Mononuclear cell (primary cell): ENCODE data around the gene ARHGEF6. TPM values are rescaled to one million over a fixed set of nuclear protein-coding genes. Genes with fewer than 3 reads are reported as not detected.
"Not testable (repeated sequence)": the region's sequence is repeated elsewhere in the genome, so short reads cannot be mapped to it uniquely, and the experiment has no call there.

Experiments used
- H3K27me3 ChIP-seq: 2 replicates; pipeline ENCODE4 v1.6.0; 2011; ENCODE audit warnings: low read length, control low read depth; ENCODE audit not compliant: insufficient read depth
- H3K4me1 ChIP-seq: 2 replicates; pipeline ENCODE4 v1.5.1; 2011; ENCODE audit warnings: mild to moderate bottlenecking, low read length, control low read depth; ENCODE audit not compliant: insufficient read depth
- H3K4me3 ChIP-seq: 2 replicates; pipeline ENCODE4 v1.5.1; 2011; ENCODE audit warnings: mild to moderate bottlenecking, low read length, moderate library complexity
- H3K9me3 ChIP-seq: 2 replicates; pipeline ENCODE4 v1.5.1; 2011; ENCODE audit warnings: low read depth, mild to moderate bottlenecking, control low read depth, low read length
- total RNA-seq: library from RNA; depleted of rRNA; stranded (reverse); fragments of >200 nt; gene quantifications from one replicate; pipeline ENCODE4 v1.2.3, GENCODE V29; 2012

Gene ARHGEF6
- total RNA-seq, 1 donor = 63.8 TPM

GRCh38 chrX:136797787-136798186 lies 17.1 kb upstream of the ARHGEF6 start:
- H3K4me1 ChIP-seq = peaks cover 7% of the 10 kb centered on the region
- H3K27me3 ChIP-seq = no peaks in the 10 kb centered on the region
- H3K4me3 ChIP-seq = no peak overlapping the region
- H3K9me3 ChIP-seq = no peaks in the 10 kb centered on the region

DNA sequence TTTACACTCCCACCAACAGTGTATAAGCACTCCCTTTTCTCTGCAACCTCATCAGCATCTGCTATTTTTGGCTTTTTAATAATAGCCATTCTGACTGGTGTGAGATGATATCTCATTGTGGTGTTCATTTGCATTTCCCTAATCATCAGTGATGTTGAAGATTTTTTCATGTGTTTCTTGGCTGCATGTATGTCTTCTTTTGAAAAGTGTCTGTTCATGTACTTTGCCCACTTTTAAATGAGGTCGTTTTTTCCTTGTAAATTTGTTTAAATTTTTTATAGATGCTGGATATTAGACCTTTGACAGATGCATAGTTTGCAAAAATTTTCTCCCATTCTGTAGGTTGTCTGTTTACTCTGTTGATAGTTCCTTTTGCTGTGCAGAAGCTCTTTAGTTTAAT lies 14.4 kb upstream of the ARHGEF6 start:
- not testable (repeated sequence) for H3K9me3 ChIP-seq, H3K27me3 ChIP-seq, H3K4me3 ChIP-seq, H3K4me1 ChIP-seq

- H3K4me1 ChIP-seq, H3K4me3 ChIP-seq, H3K27me3 ChIP-seq, H3K9me3 ChIP-seq: not testable (repeated sequence)
These were observed 13.9 kb upstream of the ARHGEF6 start for GRCh38 chrX:136794660-136795059.

- Histone ChIP-seq H3K4me3 (no peak overlapping the region), H3K4me1 (peaks cover 7% of the 10 kb centered on the region)
These were observed 13.3 kb upstream of the ARHGEF6 start for GRCh38 chrX:136794080-136794479.

GRCh38 chrX:136789856-136790255 lies 9.1 kb upstream of the ARHGEF6 start:
- Histone ChIP-seq H3K27me3 (no peaks in the 10 kb centered on the region), H3K4me1 (no peaks in the 10 kb centered on the region), H3K9me3 (no peaks in the 10 kb centered on the region), H3K4me3 (no peak overlapping the region)

More at GRCh38 chrX:136794080-136794479, 13.3 kb upstream of the ARHGEF6 start:
- H3K9me3 ChIP-seq = no peaks in the 10 kb centered on the region
- no peaks in the 10 kb centered on the region for H3K27me3 ChIP-seq

GRCh38 chrX:136784231-136784630 lies 3.5 kb upstream of the ARHGEF6 start:
- Histone ChIP-seq H3K27me3 (no peaks in the 10 kb centered on the region), H3K4me1 (peaks cover 23% of the 10 kb centered on the region), H3K4me3 (no peak overlapping the region), H3K9me3 (no peaks in the 10 kb centered on the region)

- Histone ChIP-seq H3K4me1 (peaks cover 34% of the 10 kb centered on the region), H3K4me3 (no peak overlapping the region), H3K9me3 (no peaks in the 10 kb centered on the region), H3K27me3 (no peaks in the 10 kb centered on the region)
These were observed 2.4 kb upstream of the ARHGEF6 start for GRCh38 chrX:136783159-136783558.

GRCh38 chrX:136781180-136781797 lies 557 bp upstream of the ARHGEF6 start:
- Histone ChIP-seq H3K27me3 (no peaks in the 10 kb centered on the region), H3K4me1 (peaks cover 46% of the 10 kb centered on the region), H3K4me3 (peak overlapping the region; percentile 74), H3K9me3 (no peaks in the 10 kb centered on the region)

DNA sequence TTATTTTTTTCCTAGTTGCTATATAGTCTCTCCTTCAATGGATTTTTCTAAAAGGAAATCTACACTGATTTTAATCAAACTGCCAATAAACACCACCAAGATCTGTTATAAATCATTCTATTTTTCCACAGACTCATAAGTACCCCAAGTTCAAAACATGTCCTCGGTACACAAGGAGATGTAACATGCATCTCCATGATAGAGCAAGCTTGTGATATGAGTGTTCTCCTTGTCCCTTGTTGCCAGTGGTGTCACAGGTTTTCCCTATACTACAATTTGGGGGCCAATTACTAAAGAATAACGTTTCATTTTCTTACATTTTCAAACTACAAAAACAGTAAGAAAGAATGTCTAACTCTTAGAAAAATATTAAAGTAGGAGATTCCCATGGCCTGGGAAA lies 491 bp downstream of the ARHGEF6 start:
- H3K4me1 ChIP-seq = peaks cover 46% of the 10 kb centered on the region
- no peaks in the 10 kb centered on the region for H3K9me3 ChIP-seq
- no peaks in the 10 kb centered on the region for H3K27me3 ChIP-seq
- peak overlapping the region; percentile 74 for H3K4me3 ChIP-seq

DNA sequence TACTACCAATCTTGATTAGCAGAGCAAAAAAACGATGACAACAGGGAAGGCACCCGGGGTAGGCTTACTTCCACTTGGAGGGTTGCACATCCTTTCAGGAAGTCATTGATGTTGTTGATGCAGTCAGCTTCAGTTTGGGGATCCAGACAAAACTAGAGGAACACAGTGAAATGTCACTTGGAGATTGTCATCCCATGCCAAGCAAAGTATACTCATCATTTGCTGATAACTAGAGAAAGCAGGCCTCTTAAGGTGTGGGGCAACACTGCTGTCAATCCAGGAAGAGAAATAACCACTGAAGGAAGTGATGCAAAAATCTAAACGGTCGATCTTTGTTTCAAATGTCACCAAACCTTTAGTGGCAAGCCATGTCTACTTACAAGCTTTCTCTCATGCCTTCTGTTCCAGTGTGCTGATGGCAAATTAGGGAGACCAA lies 1.4 kb downstream of the ARHGEF6 start:
- Histone ChIP-seq H3K9me3 (no peaks in the 10 kb centered on the region), H3K4me1 (peaks cover 44% of the 10 kb centered on the region), H3K4me3 (peak overlapping the region; percentile 74), H3K27me3 (no peaks in the 10 kb centered on the region)

GRCh38 chrX:136778916-136779315 lies 1.8 kb downstream of the ARHGEF6 start:
- Histone ChIP-seq H3K9me3 (no peaks in the 10 kb centered on the region), H3K27me3 (no peaks in the 10 kb centered on the region), H3K4me1 (peaks cover 39% of the 10 kb centered on the region), H3K4me3 (peak overlapping the region; percentile 74)

- H3K9me3 ChIP-seq = no peaks in the 10 kb centered on the region
- H3K27me3 ChIP-seq = no peaks in the 10 kb centered on the region
- H3K4me1 ChIP-seq = peaks cover 32% of the 10 kb centered on the region
- no peak overlapping the region for H3K4me3 ChIP-seq
These were observed 2.7 kb downstream of the ARHGEF6 start for GRCh38 chrX:136778020-136778419.

DNA sequence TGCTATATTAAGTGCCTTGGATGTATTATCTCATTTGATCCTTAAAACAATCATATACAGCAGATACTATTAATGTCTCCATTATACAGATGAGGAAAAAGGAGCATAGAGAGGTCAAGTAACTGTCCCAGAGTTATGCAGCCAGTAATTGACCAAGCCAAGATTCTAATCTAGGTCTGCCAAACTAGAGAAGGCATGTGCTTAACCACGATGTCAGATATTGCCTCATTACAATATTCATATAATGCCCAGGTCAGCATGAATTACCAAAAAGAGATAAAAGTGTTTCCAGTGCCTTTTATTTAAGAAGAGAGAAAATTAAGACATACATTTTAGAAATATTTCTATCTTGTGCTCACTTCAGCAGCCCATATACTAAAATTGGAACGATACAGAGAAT lies 7.1 kb downstream of the ARHGEF6 start:
- Histone ChIP-seq H3K27me3 (no peaks in the 10 kb centered on the region), H3K9me3 (no peaks in the 10 kb centered on the region), H3K4me3 (no peak overlapping the region), H3K4me1 (peaks cover 29% of the 10 kb centered on the region)

DNA sequence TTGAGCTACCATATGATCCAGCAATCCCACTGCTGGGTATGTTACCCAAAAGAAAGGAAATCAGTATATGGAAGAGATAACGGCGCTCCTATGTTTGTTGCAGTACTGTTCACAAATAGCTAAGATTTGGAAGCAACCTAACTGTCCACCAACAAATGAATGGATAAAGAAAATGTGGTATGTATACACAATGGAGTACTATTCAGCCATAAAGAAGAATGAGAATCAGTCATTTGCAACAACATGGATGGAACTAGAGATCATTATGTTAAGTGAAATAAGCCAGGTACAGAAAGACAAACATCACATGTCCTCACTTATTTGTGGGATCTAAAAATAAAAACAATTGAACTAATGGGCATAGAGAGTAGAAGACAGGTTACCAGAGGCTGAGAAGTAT lies 8.9 kb downstream of the ARHGEF6 start:
- not testable (repeated sequence) for H3K4me3 ChIP-seq, H3K27me3 ChIP-seq
- peaks cover 22% of the 10 kb centered on the region for H3K4me1 ChIP-seq

DNA sequence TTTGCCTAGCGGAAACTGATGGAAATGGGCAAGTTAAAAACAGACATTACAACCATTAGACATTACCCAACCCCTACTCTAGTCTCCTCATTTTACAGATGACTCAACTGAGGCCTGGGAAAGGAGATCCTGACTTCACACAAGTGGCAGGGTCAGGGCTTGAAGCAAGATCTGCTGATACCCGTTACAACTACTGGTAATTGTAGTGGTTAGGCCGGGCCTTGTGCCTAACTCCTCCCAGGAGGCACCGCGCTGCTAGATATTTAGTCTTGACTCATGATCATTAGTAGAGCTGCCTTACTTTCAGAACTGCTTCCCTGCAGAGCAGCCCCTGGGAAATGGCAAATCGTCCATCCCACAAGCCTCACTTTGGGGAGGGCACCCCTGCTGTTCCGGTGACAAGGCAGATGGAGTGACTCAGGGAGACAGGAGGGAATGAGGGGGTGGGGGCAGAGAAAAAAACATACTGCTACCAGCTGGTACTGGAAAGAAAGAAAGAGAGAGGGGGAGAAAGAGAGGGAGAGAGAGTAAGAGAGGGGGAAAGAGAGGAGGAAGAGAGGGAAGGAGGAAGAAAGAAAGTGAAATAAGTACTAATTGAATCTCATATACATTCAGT lies 12.2 kb downstream of the ARHGEF6 start:
- H3K4me3 ChIP-seq = no peak overlapping the region
- no peaks in the 10 kb centered on the region for H3K27me3 ChIP-seq
- peaks cover 38% of the 10 kb centered on the region for H3K4me1 ChIP-seq
- H3K9me3 ChIP-seq = no peaks in the 10 kb centered on the region

More for the DNA sequence above, 8.9 kb downstream of the ARHGEF6 start:
- not testable (repeated sequence) for H3K9me3 ChIP-seq
